ENCODE data around the gene LYZL1.

DNA sequence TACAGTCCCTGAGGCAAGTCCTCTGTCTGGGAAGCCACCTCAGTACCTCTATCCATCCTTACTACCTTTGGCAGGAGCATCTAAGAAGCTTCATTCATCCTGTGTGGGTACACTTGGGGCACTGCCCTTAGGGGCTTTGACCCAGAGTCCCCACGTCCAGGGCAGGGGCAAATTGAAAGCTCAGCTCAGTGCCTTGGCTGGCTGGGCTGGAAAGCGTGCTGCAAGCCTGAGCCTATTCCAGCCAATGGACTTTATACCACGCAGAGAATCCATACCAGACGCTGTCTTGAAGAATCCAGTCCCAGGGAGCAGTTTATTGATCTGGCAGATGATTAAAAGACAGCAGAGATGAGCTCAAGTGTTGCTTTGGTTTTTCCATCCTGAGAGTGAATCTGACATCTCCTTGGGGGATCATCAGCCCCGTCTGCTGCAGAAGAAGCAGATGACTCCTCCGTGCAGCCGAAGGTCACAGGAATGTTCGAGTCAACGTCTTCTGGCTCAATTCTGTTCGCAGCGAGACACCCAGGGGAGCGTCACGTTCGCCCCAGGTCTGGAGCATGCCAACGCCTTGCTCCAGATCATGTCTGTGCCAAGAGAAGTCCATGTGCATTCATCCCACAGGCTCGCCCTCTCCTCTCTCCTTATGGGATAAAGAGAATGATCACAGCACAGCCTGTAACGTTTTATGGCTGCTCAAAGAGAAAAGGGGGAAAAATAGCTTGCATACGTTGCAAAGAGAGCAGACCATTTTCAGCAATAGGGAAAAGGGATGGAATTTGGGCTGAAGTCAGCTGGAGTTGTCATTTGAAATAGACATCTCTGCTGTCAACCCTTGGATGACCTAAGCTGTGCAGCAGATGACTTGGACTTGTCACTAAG lies 35.8 kb upstream of the LYZL1 start:
- TF ChIP-seq, protein P1, sequence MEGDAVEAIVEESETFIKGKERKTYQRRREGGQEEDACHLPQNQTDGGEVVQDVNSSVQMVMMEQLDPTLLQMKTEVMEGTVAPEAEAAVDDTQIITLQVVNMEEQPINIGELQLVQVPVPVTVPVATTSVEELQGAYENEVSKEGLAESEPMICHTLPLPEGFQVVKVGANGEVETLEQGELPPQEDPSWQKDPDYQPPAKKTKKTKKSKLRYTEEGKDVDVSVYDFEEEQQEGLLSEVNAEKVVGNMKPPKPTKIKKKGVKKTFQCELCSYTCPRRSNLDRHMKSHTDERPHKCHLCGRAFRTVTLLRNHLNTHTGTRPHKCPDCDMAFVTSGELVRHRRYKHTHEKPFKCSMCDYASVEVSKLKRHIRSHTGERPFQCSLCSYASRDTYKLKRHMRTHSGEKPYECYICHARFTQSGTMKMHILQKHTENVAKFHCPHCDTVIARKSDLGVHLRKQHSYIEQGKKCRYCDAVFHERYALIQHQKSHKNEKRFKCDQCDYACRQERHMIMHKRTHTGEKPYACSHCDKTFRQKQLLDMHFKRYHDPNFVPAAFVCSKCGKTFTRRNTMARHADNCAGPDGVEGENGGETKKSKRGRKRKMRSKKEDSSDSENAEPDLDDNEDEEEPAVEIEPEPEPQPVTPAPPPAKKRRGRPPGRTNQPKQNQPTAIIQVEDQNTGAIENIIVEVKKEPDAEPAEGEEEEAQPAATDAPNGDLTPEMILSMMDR (IDR thresholded peaks at IDR 0.05 in 2 of 3, conservative IDR thresholded peaks at IDR 0.05 in 1 of 3; ENCODE audit: borderline replicate concordance in 1 of 3, insufficient read depth in 1 of 3, low read depth in 2 of 3, low read length in 2 of 3) = no peak
- TF ChIP-seq POLR2A (IDR thresholded peaks at IDR 0.05; ENCODE audit: borderline replicate concordance, extremely low read depth, insufficient read depth, insufficient read length) = no peak
- no peak for TF ChIP-seq EZH2 (IDR thresholded peaks at IDR 0.05)
- TF ChIP-seq, protein P2, sequence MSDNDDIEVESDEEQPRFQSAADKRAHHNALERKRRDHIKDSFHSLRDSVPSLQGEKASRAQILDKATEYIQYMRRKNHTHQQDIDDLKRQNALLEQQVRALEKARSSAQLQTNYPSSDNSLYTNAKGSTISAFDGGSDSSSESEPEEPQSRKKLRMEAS (IDR thresholded peaks at IDR 0.05) = no peak
- no peak for TF ChIP-seq POLR2AphosphoS5 (IDR thresholded peaks at IDR 0.05; ENCODE audit: low read depth, low read length)
- TF ChIP-seq EGR1 (IDR thresholded peaks at IDR 0.05; ENCODE audit: low read depth) = no peak
- no peak for TF ChIP-seq JUND (IDR thresholded peaks at IDR 0.05)
- TF ChIP-seq, protein P3, sequence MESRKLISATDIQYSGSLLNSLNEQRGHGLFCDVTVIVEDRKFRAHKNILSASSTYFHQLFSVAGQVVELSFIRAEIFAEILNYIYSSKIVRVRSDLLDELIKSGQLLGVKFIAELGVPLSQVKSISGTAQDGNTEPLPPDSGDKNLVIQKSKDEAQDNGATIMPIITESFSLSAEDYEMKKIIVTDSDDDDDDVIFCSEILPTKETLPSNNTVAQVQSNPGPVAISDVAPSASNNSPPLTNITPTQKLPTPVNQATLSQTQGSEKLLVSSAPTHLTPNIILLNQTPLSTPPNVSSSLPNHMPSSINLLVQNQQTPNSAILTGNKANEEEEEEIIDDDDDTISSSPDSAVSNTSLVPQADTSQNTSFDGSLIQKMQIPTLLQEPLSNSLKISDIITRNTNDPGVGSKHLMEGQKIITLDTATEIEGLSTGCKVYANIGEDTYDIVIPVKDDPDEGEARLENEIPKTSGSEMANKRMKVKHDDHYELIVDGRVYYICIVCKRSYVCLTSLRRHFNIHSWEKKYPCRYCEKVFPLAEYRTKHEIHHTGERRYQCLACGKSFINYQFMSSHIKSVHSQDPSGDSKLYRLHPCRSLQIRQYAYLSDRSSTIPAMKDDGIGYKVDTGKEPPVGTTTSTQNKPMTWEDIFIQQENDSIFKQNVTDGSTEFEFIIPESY (IDR thresholded peaks at IDR 0.05; ENCODE audit: extremely low read depth, insufficient replicate concordance, low read length) = no peak
- no peak for TF ChIP-seq CEBPB (IDR thresholded peaks at IDR 0.05; ENCODE audit: low read depth)
- TF ChIP-seq SRF (IDR thresholded peaks at IDR 0.05; ENCODE audit: low read depth) = no peak
- TF ChIP-seq ELF1 (IDR thresholded peaks at IDR 0.05; ENCODE audit: borderline replicate concordance, low read depth) = no peak
- TF ChIP-seq, protein P4, sequence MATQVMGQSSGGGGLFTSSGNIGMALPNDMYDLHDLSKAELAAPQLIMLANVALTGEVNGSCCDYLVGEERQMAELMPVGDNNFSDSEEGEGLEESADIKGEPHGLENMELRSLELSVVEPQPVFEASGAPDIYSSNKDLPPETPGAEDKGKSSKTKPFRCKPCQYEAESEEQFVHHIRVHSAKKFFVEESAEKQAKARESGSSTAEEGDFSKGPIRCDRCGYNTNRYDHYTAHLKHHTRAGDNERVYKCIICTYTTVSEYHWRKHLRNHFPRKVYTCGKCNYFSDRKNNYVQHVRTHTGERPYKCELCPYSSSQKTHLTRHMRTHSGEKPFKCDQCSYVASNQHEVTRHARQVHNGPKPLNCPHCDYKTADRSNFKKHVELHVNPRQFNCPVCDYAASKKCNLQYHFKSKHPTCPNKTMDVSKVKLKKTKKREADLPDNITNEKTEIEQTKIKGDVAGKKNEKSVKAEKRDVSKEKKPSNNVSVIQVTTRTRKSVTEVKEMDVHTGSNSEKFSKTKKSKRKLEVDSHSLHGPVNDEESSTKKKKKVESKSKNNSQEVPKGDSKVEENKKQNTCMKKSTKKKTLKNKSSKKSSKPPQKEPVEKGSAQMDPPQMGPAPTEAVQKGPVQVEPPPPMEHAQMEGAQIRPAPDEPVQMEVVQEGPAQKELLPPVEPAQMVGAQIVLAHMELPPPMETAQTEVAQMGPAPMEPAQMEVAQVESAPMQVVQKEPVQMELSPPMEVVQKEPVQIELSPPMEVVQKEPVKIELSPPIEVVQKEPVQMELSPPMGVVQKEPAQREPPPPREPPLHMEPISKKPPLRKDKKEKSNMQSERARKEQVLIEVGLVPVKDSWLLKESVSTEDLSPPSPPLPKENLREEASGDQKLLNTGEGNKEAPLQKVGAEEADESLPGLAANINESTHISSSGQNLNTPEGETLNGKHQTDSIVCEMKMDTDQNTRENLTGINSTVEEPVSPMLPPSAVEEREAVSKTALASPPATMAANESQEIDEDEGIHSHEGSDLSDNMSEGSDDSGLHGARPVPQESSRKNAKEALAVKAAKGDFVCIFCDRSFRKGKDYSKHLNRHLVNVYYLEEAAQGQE (IDR thresholded peaks at IDR 0.05; ENCODE audit: low read depth) = no peak
